Endothelial cell of umbilical vein (primary cell): ENCODE data around the gene DZIP1.

ENCODE experiments used
- CTCF ChIP-seq, 2 donors: IDR thresholded peaks; 1 replicate in 1 of 2; 2 replicates in 1 of 2; pipeline ENCODE4 v1.5.1; 2011; ENCODE audit warnings: low read length in 2 of 2, mild to moderate bottlenecking in 2 of 2, moderate library complexity in 2 of 2, control low read depth in 1 of 2, inconsistent platforms in 1 of 2, low read depth in 1 of 2; ENCODE audit not compliant: insufficient read depth in 1 of 2; ENCODE audit errors: extremely low read depth in 1 of 2
- EZH2 ChIP-seq: IDR thresholded peaks from 2 replicates; pipeline ENCODE4 v1.6.1; 2012; ENCODE audit warnings: borderline replicate concordance, low read depth, mild to moderate bottlenecking, moderate library complexity, low read length, inconsistent platforms; ENCODE audit not compliant: severe bottlenecking
- MYC ChIP-seq: IDR thresholded peaks from one replicate; pipeline ENCODE4 v1.6.1; 2011; ENCODE audit warnings: mild to moderate bottlenecking, low read depth, low read length

- no peak for TF ChIP-seq CTCF (IDR thresholded peaks at IDR 0.05; ENCODE audit: extremely low read depth in 1 of 2, insufficient read depth in 1 of 2, low read depth in 1 of 2, low read length in 2 of 2)
- no peak for TF ChIP-seq EZH2
- TF ChIP-seq MYC, result no peak
Observed at GRCh38 chr13:95689582-95689926, 45.0 kb upstream of the DZIP1 start.
